Renal pelvis (tissue), 4 donors: ENCODE results near the gene CDCA8. TPM values are rescaled to one million over a fixed set of nuclear protein-coding genes. Genes with fewer than 3 reads are reported as not detected.
"Not testable (repeated sequence)": the region's sequence is repeated elsewhere in the genome, so short reads cannot be mapped to it uniquely, and the experiment has no call there.

Experiments
- DNase-seq: peaks from one replicate; pipeline ENCODE4 v3.0.0-alpha.2; 2013
- polyA plus RNA-seq, 3 donors: library from polyadenylated mRNA; unstranded; fragments of 120-200 nt; gene quantifications; one replicate each; pipeline ENCODE4 v1.2.1, GENCODE V29; 2013; ENCODE audit not compliant: insufficient read length in 3 of 3

CDCA8 gene
- polyA plus RNA-seq, 3 donors = 16.0 to 21.4 (median 19.2) TPM

DNA sequence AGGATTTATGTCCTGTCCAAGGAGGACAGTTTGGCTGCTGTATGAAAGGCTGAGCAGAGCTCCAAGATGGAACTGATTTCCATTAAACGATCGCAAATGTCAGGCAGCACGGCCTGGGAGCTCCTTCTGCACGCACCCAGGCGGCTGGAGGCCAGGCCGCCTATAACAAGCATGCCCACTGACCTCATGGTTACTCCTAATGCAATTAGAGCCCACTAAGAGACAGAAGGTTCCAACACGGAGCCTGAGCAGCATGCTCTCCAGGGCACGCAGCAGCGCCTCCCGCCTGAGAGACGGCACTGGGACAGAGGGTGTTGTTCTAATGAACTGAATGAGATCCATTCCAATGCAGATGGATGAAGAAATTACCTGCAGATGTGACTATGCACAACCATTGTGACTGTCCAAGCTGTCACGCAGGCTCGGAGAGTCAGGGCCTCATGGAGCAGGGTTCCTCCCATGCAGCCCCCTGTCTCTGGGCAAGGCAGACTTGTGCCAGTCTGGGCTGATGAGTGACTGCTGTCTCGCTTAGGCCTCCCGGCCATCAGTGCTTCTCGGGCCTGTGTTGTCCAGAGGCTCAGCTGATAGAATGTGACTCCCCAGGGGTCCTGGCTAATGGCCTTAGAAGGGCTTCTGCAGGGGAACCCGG lies 25.2 kb upstream of the CDCA8 start:
- no peak for DNase-seq

DNA sequence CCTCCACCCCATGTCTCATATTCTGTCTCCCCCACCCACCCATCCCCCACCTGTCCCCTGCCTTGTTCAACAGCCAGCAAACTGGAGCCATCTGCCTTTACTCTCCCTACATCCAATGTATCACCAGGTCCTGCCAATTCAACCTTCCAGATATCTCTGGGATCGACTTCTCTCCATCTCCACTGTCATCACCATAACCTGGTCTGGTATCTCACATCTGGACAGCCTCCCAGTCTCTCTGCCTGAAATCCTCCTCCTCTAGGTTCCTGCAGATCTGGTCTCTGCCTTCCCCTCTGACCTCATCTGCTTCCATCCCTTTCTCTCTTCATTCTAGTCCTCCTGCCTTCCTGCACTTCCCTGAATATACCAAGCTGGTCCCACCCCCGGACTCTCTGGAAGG lies 22.2 kb upstream of the CDCA8 start:
- no peak for DNase-seq

DNA sequence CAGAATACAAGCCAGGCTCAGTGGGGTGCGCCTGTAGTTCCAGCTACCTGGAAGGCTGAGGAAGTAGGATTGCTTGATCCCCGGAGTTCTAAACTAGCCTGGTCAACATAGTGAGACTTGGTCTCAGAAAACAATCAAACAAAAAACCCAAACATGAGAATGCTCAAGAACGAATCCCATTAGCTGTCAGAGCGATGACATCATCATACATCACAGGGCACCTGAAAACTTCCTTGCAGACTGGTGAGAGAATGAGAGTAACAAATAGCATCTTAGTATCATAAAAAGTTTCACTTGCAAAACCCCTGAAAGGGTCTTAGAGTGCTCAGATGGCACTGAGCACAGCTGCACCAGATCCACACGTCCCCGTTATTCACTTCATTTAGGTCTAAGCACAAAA lies 21.1 kb upstream of the CDCA8 start:
- no peak for DNase-seq

DNA sequence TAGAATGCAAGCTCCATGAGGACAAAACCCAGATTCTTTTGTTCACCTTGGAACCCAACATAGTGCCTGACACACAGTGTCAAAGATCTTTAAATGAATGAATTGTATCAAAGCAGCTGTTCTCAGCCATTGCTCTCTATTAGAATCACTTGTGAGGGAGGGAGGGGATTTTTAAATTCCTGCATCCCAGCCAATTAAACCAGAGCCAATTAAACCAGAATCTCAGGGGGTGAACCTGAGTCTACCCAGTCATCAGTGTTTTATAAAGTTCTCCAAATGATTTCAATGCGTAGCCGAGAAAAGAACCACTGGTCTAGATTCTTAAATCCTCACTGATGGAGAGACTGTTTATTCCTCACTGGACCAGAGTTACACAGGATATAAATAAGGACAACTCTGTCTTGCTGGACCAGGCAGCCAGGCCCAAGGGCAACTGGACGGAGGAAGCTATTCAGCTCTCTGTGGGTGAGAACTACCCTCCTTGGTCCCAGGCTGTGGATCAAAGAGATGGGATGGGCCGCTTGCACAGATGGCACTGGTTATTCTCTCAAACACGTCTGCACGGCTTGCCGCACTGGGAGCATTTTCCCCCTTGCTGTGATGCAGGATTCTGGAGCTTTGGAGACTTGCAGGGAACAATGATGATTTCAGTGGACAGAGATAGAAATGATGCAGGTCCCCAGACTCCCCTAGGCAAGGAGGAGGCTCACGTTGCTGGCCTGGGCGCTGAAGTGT lies 20.0 kb upstream of the CDCA8 start:
- DNase-seq = no peak

DNA sequence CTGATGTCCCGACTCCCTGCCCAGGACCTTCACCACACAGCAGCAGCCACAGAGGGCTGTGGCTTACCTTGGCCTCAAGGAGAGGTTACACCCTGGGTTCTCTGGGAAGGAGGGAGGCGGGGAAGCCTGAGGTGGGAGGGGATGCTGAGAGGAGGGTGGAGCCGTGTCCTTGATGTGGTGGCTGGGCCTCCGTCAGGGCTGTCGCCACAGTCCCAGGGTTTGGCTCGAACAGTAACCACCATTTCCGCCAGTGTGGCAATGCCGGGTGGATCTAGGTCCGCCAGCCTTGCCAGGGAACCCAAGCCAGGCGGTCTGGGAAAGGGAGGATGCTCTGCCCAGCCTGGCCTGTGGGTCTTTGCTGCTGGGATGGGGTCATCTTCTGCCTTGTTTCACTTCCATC lies 18.4 kb upstream of the CDCA8 start:
- DNase-seq = no peak

DNA sequence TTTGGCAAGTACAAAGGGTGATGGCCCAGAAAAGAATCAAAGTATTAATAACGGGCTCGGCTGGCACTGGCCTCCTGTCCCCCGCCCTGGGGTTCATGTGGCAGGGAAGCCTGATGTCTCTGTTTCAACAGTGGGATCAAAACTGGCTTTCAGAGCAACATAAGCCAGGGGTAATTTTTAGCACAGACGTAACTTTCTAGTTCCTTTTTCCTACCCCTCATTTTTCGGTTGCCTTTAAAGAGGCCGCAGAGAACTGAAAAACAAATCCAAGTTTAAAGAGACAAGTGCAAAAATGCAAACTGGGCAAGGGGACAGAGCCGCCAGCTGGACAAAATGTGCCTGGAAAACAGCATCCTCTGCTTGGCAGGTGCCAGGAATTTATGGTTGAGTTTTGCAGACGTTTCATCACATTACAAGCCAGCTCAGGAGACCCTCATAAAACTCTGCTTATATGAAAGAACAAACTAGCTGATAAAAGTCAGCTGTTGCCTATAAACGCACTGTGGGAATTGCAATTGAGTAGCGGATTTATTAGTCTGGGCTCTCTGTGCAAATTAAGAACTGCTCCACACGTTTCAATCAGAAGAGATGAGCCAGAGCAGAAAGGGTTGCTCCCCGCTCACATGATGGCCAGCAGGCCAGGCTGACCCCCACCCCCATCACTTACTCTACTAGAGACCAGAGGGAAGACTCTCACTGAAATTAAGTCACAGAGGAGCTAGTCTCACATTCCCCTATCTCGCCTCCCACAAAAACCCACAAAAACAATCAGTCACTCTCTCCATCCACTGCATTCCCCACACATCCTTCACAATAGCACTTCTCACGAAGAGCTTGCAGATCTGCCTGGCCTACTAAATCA lies 15.8 kb upstream of the CDCA8 start:
- DNase-seq = peak; percentile 82

DNA sequence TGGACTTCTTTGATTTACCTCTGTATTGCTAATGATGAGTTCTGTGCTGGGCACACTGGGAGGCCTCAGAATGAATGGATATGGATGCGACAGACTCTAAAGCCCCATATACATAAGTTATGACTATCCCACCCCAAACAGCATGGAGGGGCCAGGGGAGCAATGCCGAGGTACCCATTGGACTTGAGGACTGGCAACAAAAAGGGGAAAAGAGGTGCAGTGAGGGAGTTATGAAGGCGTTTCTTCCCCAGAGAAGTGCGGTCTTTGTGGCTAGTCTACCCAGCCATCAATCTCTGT lies 15.2 kb upstream of the CDCA8 start:
- no peak for DNase-seq

DNA sequence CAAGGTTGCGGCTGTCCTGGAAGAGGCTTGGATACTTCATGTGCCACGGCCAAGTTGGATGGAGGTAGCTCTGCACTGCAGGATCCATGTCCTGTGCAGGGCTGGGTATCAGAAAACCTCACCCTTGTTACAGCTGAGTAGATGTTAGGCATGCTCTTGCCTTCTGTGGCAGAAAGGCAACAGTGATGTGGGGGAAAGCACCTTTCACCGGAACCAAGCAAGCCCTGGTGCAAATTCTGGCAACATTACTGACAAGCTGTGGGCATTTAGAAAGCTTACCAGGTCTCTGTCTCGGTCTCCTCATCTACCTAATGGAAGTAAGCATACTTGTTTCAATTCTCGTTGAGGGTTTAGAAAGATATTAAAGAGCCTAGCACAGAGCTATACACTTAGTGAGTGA lies 14.5 kb upstream of the CDCA8 start:
- no peak for DNase-seq

DNA sequence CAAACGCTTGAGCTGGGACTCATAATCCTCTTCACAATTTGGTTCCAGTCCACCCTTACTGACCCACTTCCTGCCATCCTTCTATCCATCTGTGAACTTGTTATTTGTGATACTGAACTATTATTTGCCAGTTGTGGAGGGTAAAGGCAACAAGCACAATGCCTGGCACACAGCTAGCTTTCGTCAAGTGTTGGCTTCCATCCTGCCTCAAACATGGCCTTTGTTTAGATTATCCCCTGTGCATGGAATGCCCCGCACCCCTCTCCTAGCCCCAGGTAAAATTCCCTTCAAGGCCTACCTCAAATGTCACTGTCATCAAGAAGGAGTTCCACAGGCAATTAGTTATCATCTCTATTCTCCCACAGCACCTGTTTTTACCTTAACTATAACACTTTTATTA lies 11.4 kb upstream of the CDCA8 start:
- no peak for DNase-seq

DNA sequence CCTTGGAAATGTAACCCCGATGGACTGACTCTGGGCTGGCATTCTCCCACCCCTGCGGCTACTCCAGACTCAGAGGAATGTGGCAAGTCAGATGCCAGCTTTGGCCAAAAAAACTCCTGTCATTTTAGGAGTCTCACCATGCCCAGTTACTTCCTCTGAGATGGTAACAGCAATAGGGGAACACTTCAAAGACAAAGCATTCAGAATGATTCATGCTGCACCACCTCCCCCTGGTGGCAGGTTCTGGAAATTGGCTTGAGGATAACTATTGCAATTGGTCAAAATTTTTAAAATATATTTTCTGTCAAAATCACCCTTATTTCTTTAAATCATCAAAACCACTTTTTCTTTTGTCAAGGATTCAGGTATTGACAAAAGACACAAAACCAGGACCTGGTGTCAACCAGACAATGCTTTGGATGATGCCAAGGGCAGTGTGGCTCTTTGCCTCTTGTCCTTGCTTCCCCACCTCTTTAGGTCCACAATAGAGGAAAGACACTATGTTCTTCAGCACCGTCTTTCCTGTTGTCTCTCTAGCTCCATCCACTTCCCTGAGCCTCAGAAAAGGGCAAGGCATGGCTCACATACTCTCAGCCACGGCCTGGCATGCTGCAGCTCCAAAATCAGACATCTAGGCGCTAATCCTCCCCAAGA lies 9.9 kb upstream of the CDCA8 start:
- DNase-seq = peak; percentile 57

DNA sequence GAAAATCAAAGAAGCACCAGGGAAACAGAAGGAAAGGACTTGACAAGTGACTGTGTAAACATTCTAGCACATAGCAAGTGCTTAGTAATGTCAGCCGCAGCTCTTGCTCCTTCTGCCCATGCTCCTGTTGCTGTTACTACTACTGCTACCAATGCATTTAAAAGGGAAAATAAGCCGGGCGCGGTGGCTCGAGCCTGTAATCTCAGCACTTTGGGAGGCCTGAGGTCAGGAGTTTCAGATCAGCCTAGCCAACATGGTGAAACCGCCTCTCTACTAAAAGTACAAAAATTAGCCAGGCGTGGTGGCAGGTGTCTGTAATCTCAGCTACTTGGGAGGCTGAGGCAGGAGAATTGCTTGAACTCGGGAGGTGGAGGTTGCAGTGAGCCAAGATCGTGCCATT lies 8.1 kb upstream of the CDCA8 start:
- DNase-seq = not testable (repeated sequence)

DNA sequence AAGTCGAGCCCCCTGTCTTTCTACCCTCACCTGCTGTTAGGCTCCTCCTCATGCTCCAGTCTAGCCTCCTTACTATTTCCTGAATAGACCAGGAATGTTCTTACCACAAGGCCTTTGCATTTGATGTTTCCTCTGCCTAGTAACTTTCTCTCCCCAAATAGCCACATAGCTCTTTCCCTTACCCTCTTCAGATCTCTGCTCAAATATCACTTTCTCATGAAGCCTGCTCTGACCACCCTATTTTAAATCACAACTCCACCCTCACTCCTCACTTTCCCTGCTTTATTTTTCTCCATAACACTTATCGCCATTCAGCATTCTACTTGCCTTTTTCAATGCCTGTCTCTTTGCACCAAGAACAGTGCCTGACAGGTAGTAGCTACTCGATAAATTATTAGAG lies 6.6 kb upstream of the CDCA8 start:
- DNase-seq = no peak

DNA sequence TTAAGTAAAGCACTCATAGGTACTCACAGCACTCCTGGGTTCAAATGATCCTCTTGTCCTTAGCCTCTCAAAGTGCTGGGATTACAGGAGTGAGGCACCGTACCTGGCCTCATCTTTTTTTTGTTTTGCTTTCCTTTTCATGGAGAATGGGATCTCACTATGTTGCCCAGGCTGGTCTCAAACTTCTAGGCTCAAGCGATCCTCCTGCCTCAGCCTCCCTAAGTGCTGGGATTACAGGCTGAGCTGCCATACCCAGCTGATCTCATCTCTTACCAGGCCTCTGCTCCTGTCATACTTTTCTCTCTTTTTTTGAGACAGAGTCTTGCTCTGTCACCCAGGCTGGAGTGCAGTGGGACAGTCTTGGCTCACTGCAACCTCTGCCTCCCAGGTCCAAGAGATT lies 4.6 kb upstream of the CDCA8 start:
- DNase-seq = not testable (repeated sequence)

DNA sequence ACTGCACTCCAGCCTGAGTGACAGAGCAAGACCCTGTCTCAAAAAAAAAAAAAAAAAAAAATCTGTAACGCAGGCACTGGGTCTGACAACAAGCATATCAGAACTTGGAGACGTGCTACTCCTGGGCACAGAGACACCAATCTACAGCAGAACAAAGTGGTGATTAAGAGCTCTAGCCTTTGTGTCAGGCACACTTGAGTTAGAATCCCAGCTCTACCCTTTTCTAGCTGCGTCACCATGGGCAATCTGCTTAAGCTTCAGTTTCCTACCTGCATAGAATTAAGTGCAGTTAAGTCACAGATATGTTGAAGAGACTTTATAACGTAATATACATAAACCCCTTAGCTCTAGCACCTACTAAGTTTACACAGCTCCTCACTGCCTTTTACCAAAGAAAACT lies 3.4 kb upstream of the CDCA8 start:
- DNase-seq = no peak

DNA sequence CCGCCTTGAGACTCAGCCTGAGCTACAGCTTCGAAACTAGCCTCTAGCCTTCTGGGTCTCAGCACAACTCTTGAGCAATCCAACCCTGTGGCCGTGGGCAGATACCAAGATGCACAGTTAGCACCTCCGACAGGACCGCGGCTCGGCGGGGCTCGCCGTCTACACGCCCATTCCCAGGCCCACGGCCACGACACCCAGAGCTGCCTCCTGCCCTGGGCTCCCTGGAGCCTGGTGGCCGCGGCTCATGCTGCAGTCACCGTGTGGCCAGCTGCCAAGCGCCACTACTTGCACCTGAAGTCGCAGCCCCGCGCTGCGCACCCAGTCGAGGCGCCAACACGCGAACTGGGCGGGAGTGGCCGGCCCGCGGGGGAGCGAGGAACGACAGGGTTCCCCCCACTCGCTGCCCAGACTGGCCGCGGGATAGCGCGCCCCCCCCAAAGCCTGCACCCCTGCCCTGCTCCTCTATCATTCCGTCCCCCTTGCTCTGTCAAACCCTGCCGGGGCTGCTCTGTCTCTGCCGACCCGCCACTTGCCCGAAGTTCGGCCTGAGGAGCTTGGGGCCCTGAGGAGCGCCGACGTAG lies 729 bp upstream of the CDCA8 start:
- no peak for DNase-seq

DNA sequence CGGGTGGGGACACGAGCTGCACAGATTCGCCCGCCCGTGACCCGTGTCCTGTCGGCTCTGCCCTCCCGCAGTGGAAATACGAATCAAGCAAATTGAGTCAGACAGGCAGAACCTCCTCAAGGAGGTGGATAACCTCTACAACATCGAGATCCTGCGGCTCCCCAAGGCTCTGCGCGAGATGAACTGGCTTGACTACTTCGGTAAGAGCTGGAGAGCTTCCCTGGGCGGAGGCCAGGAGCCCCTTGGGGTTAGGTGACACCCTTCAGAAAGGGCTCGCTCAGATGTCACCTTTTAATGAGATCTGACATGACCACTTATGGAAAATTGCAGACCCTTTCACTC lies 489 bp downstream of the CDCA8 start:
- DNase-seq = no peak

DNA sequence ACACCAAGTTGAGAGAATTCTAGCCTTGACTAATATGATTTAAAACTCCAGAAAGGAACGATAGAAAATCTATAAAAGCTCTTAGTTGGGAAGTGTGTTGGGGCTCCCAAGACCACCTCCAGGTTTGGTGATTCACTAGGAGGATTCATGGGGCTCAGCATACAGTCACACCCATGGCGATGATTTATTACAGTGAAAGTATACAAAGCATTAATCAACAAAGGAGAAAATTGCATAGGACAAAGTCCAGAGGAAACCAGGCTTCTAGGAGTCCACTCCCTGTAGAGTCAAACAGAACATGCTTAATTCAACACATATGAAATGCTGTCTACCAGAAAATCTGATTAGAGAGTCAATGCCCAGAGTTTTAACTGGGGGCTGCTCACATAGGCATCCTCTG lies 4.8 kb downstream of the CDCA8 start:
- DNase-seq = no peak

DNA sequence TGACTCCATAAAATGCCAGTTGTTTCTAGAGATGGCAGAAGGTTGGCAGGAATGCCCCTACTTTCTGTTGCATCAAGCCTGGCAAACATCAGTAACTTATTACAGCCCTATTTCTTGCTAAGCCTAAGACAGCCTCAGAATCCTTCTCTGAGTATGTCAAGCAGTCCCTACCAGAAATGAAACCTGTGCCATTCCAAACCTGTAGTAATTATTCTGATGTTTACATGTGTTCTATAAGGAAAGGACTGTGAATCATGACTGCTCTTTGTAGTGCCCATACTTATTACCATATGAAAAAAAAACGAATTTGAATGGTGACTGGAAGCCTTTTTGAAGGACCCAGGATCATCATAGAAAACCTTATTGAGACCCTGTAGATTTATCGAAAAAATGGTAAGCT lies 5.4 kb downstream of the CDCA8 start:
- no peak for DNase-seq

DNA sequence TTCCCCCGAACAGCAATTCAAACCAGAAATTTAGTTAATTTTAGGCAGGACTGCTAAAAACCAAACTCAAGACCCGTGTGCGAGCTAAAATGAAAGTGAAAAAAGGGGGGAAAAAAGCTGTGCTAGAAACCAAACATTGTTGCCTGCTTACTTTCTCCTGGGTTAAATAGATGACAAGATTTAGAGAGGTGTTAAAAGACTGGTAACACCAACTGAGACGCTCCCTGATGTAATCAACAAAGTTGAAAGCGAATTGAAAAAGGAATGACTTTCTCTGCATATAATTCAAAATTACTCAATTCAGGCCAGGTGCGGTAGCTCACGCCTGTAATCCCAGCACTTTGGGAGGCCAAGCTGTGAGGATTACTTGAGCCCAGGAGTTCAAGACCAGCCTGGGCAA lies 6.8 kb downstream of the CDCA8 start:
- DNase-seq = no peak

DNA sequence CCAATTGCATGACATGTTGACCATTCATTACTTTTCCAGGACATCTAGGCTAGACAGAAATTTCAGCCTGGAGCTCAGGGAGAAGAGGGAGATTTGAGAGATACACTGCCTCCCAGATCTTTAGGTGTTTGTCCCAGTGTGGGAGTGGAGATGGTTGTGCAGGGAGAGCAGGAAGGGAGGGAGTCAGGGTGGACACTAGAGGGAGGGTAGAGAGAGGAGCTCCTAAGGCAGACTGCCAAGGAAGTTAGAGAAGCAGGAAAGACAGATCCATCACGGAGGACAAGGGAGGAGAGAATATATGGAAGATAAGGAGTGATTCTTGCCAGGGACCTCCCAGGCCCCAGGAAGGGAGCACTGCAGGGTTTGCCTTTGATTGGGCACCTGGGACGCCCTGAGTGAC lies 8.7 kb downstream of the CDCA8 start:
- DNase-seq = no peak

DNA sequence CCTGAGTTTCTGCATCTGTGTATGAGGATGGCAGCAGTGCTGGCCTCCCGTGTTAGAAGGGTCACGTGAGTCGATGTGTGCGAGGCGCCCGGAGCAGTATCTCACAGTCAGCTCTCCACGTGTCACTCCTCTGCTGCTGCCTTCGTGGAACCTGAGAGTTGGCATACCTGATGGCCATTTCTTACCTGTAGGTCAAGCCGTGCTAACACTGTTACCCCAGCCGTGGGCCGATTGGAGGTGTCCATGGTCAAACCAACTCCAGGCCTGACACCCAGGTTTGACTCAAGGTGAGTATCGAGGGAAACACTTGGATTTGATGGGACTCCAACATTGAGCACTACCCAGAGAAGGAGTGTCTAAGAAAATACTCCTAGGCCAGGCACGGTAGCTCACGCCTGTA lies 10.7 kb downstream of the CDCA8 start:
- no peak for DNase-seq

DNA sequence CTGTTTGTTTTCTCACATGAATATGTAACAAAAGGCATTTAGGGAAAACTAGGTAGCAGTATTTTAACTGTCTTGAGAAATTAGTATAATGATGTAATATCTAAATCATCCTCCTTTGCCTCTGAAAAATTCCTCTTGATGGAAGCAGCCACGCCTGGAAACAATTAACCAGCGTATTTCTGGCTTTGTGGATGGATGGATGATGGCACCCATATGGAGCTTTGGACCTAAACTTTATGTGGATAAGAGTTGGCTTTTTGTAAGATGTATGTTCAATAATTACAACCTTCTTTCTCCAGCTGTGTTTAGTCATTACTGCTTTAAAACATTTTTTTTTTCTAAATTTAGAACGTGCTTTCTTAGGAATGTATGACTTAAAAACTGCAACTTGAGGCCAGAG lies 12.7 kb downstream of the CDCA8 start:
- peak; percentile 35 for DNase-seq

DNA sequence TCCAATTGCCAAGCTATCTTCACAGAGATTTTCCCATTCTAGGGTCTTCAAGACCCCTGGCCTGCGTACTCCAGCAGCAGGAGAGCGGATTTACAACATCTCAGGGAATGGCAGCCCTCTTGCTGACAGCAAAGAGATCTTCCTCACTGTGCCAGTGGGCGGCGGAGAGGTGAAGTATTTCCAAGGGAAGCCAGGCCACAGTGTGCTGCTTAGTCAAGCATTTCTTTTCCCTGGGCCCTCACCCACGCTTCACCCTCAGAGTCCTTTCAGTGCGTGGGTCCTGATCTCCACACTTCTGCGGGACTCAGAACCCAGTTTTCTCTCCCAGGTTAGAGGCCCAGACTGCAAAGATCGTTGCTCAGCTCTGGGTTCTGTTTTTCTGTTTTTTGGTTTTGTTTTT lies 13.1 kb downstream of the CDCA8 start:
- no peak for DNase-seq
